GM23338 (cell line): ENCODE measurements around the gene SLX9. TPM values are rescaled to one million over a fixed set of nuclear protein-coding genes. Genes with fewer than 3 reads are reported as not detected.

Source experiments
- ATAC-seq: fragments of 200-7000 bp; cut with Tn5 transposase; 3 replicates; pipeline ENCODE4 v1.9.1; 2020
- DNase-seq: peaks from one replicate; pipeline ENCODE4 v3.0.0-alpha.2; 2015; ENCODE audit warnings: low spot score
- H2AFZ ChIP-seq: fragments of 200-600 bp; sonication (generic); 2 replicates; pipeline ENCODE4 v1.8.0; 2016; ENCODE audit warnings: antibody characterized with exemption, mild to moderate bottlenecking, moderate library complexity
- H3F3A ChIP-seq: fragments of 200-600 bp; sonication (generic); replicated peaks from 2 replicates; pipeline ENCODE4 v1.8.0; 2017; ENCODE audit warnings: antibody characterized with exemption, mixed run types, low read depth
- H3K27ac ChIP-seq: fragments of 200-600 bp; sonication (generic); 2 replicates; pipeline ENCODE4 v1.6.1; 2016; ENCODE audit warnings: low read depth
- H3K27me3 ChIP-seq: fragments of 200-600 bp; sonication (generic); 2 replicates; pipeline ENCODE4 v1.8.0; 2016; ENCODE audit warnings: mild to moderate bottlenecking, mixed run types, moderate library complexity; ENCODE audit not compliant: insufficient read depth
- H3K36me3 ChIP-seq: fragments of 200-600 bp; sonication (generic); 2 replicates; pipeline ENCODE4 v1.8.0; 2016; ENCODE audit warnings: mild to moderate bottlenecking; ENCODE audit not compliant: insufficient read depth
- H3K4me1 ChIP-seq: fragments of 200-600 bp; sonication (generic); 2 replicates; pipeline ENCODE4 v1.8.0; 2016; ENCODE audit warnings: mild to moderate bottlenecking, moderate library complexity; ENCODE audit not compliant: insufficient read depth
- H3K4me2 ChIP-seq: fragments of 200-600 bp; sonication (generic); 2 replicates; pipeline ENCODE4 v1.7.1; 2017; ENCODE audit warnings: mixed run types
- H3K4me3 ChIP-seq: fragments of 200-600 bp; sonication (generic); 2 replicates; pipeline ENCODE4 v1.6.1; 2016; ENCODE audit warnings: mixed run types
- H3K79me2 ChIP-seq: fragments of 200-600 bp; sonication (generic); replicated peaks from 2 replicates; pipeline ENCODE4 v1.8.0; 2017; ENCODE audit warnings: mild to moderate bottlenecking; ENCODE audit not compliant: insufficient read depth
- H3K9me2 ChIP-seq: fragments of 200-600 bp; sonication (generic); 2 replicates; pipeline ENCODE4 v1.8.0; 2017; ENCODE audit not compliant: insufficient read depth
- H4K20me1 ChIP-seq: fragments of 200-600 bp; sonication (generic); replicated peaks from 2 replicates; pipeline ENCODE4 v1.8.0; 2017; ENCODE audit warnings: mild to moderate bottlenecking; ENCODE audit not compliant: insufficient read depth
- H3K27ac Mint-ChIP-seq: 2 replicates; pipeline ENCODE4 v1.8.0; 2020; ENCODE audit warnings: inconsistent platforms, mild to moderate bottlenecking, moderate library complexity, mixed read lengths
- H3K27me3 Mint-ChIP-seq: 3 replicates; pipeline ENCODE4 v1.8.0; 2022; ENCODE audit warnings: low read depth, mild to moderate bottlenecking, moderate library complexity, mixed read lengths, inconsistent platforms; ENCODE audit not compliant: insufficient read depth, poor library complexity
- H3K36me3 Mint-ChIP-seq: 3 replicates; pipeline ENCODE4 v1.8.0; 2021; ENCODE audit warnings: low read depth, mild to moderate bottlenecking, inconsistent platforms, moderate library complexity, mixed read lengths
- H3K4me1 Mint-ChIP-seq: 3 replicates; pipeline ENCODE4 v1.8.0; 2020; ENCODE audit warnings: mild to moderate bottlenecking, inconsistent platforms, mixed read lengths
- H3K4me3 Mint-ChIP-seq: 3 replicates; pipeline ENCODE4 v1.8.0; 2021; ENCODE audit warnings: moderate library complexity, mild to moderate bottlenecking, inconsistent platforms, mixed read lengths
- H3K9me3 Mint-ChIP-seq: 3 replicates; pipeline ENCODE4 v1.8.0; 2020; ENCODE audit warnings: moderate library complexity, mild to moderate bottlenecking, inconsistent platforms, mixed read lengths
- CREB1 ChIP-seq: fragments of 250-450 bp; sonication (Bioruptor Pico); IDR thresholded peaks from 2 replicates; pipeline ENCODE4 v1.5.0; 2020; ENCODE audit warnings: low read depth, mild to moderate bottlenecking, moderate library complexity
- CTCF ChIP-seq, 2 experiments: fragments of 200-600 bp in 1 of 2; sonication (generic) in 1 of 2; conservative IDR thresholded peaks; 2 replicates each; pipeline versions ENCODE4 v1.5.1 to v1.6.1; 2016 to 2017; ENCODE audit warnings: antibody characterized with exemption in 2 of 2, low read depth in 2 of 2, mild to moderate bottlenecking in 2 of 2, moderate library complexity in 1 of 2
- ETS1 ChIP-seq: IDR thresholded peaks from 2 replicates; pipeline ENCODE4 v1.6.1; 2016; ENCODE audit warnings: antibody characterized with exemption
- EZH2 ChIP-seq: fragments of 200-600 bp; sonication (generic); IDR thresholded peaks from one replicate; pipeline ENCODE4 v1.8.0; 2017; ENCODE audit warnings: antibody characterized with exemption, mild to moderate bottlenecking, low read depth; ENCODE audit not compliant: unreplicated experiment
- EZH2phosphoT487 ChIP-seq: fragments of 200-600 bp; sonication (generic); IDR thresholded peaks from one replicate; pipeline ENCODE4 v1.8.1; 2018; ENCODE audit warnings: antibody characterized with exemption; ENCODE audit not compliant: unreplicated experiment
- JUNB ChIP-seq: IDR thresholded peaks from one replicate; pipeline ENCODE4 v1.6.1; 2016; ENCODE audit warnings: antibody characterized with exemption; ENCODE audit not compliant: unreplicated experiment
- NANOG ChIP-seq: IDR thresholded peaks from 2 replicates; pipeline ENCODE4 v1.6.1; 2016; ENCODE audit warnings: antibody characterized with exemption, borderline replicate concordance
- POLR2AphosphoS5 ChIP-seq: IDR thresholded peaks from 2 replicates; pipeline ENCODE4 v1.6.1; 2016; ENCODE audit warnings: antibody characterized with exemption, low read depth
- STAT1 ChIP-seq: IDR thresholded peaks from one replicate; pipeline ENCODE4 v1.6.1; 2016; ENCODE audit warnings: antibody characterized with exemption; ENCODE audit not compliant: unreplicated experiment
- ZNF114 ChIP-seq: fragments of 250-450 bp; sonication (Bioruptor Pico); IDR thresholded peaks from 2 replicates; pipeline ENCODE4 v1.5.0; 2020; ENCODE audit warnings: mild to moderate bottlenecking, moderate library complexity
- ZNF462 ChIP-seq: fragments of 250-450 bp; sonication (Bioruptor Pico); IDR thresholded peaks from 2 replicates; pipeline ENCODE4 v1.5.0; 2020; ENCODE audit warnings: mild to moderate bottlenecking, moderate library complexity
- polyA plus RNA-seq: library from polyadenylated mRNA; unstranded; fragments of >200 nt; fragmentation: Nextera tagmentation; extraction: Ambion mirVana; gene quantifications from 2 replicates; pipeline ENCODE4 v1.2.1, GENCODE V29; 2016
- total RNA-seq: library from RNA; depleted of rRNA; stranded (reverse); fragments of >200 nt; shearing (Covaris generic); gene quantifications from 2 replicates; pipeline ENCODE4 v1.2.3, GENCODE V29; 2014
- TF ChIP-seq, protein P1 (sequence below): IDR thresholded peaks from one replicate; pipeline ENCODE4 v1.6.1; 2018; ENCODE audit warnings: antibody characterized with exemption; ENCODE audit not compliant: unreplicated experiment

Gene SLX9
- total and polyA plus RNA-seq, 2 experiments from 2014 or later: 41.5 to 46.9 TPM

- ATAC-seq: no peak
- H3K79me2 ChIP-seq: no peaks in the 10 kb centered on the region
- no peaks in the 10 kb centered on the region for H3K36me3 Mint-ChIP-seq
- no peak overlapping the region for H3K27ac ChIP-seq
- no peaks in the 10 kb centered on the region for H3K36me3 ChIP-seq
- no peak overlapping the region for H3K4me3 Mint-ChIP-seq
- H2AFZ ChIP-seq: no peak overlapping the region
- no peaks in the 10 kb centered on the region for H3K9me3 Mint-ChIP-seq
- H3K27me3 ChIP-seq: no peaks in the 10 kb centered on the region
- TF ChIP-seq ZNF114 (CRISPR knock-in tag): no peak
- TF ChIP-seq CREB1 (CRISPR knock-in tag): no peak
- no peak for TF ChIP-seq ZNF462 (CRISPR knock-in tag)
- TF ChIP-seq CTCF (conservative IDR thresholded peaks at IDR 0.05; ENCODE audit: low read depth in 2 of 2): no peak
- TF ChIP-seq, protein P1, sequence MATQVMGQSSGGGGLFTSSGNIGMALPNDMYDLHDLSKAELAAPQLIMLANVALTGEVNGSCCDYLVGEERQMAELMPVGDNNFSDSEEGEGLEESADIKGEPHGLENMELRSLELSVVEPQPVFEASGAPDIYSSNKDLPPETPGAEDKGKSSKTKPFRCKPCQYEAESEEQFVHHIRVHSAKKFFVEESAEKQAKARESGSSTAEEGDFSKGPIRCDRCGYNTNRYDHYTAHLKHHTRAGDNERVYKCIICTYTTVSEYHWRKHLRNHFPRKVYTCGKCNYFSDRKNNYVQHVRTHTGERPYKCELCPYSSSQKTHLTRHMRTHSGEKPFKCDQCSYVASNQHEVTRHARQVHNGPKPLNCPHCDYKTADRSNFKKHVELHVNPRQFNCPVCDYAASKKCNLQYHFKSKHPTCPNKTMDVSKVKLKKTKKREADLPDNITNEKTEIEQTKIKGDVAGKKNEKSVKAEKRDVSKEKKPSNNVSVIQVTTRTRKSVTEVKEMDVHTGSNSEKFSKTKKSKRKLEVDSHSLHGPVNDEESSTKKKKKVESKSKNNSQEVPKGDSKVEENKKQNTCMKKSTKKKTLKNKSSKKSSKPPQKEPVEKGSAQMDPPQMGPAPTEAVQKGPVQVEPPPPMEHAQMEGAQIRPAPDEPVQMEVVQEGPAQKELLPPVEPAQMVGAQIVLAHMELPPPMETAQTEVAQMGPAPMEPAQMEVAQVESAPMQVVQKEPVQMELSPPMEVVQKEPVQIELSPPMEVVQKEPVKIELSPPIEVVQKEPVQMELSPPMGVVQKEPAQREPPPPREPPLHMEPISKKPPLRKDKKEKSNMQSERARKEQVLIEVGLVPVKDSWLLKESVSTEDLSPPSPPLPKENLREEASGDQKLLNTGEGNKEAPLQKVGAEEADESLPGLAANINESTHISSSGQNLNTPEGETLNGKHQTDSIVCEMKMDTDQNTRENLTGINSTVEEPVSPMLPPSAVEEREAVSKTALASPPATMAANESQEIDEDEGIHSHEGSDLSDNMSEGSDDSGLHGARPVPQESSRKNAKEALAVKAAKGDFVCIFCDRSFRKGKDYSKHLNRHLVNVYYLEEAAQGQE: no peak
- TF ChIP-seq EZH2: no peak
- no peak for TF ChIP-seq ETS1
- no peak for TF ChIP-seq EZH2phosphoT487
- no peak for TF ChIP-seq NANOG
- no peak for TF ChIP-seq STAT1
- no peak for TF ChIP-seq JUNB
- TF ChIP-seq POLR2AphosphoS5: no peak
- H3K9me2 ChIP-seq: no peaks in the 10 kb centered on the region
- H3K4me2 ChIP-seq: no peak overlapping the region
- H4K20me1 ChIP-seq: no peaks in the 10 kb centered on the region
- H3K4me1 ChIP-seq: no peaks in the 10 kb centered on the region
- no peaks in the 10 kb centered on the region; the same call in 2 of the 3 replicates for H3K4me1 Mint-ChIP-seq
- H3K4me3 ChIP-seq: no peak overlapping the region
- H3K27me3 Mint-ChIP-seq: peaks cover 7% of the 10 kb centered on the region
- no peaks in the 10 kb centered on the region for H3F3A ChIP-seq
- no peak for DNase-seq
- no peak overlapping the region for H3K27ac Mint-ChIP-seq
Observed at GRCh38 chr21:44996501-44996921, 56.7 kb downstream of the SLX9 start.
